NCI-H1417 treated with DMSO at 0.1 percent for 48 hours (cell line): Measurements from ENCODE around the gene TAS2R10.
"Not testable (repeated sequence)": the region's sequence is repeated elsewhere in the genome, so short reads cannot be mapped to it uniquely, and the experiment has no call there.

Experiments used
- DNase-seq: peaks from one replicate; lab custom pipeline; 2025; lab: John Stamatoyannopoulos, UW

TAS2R10 gene

DNA sequence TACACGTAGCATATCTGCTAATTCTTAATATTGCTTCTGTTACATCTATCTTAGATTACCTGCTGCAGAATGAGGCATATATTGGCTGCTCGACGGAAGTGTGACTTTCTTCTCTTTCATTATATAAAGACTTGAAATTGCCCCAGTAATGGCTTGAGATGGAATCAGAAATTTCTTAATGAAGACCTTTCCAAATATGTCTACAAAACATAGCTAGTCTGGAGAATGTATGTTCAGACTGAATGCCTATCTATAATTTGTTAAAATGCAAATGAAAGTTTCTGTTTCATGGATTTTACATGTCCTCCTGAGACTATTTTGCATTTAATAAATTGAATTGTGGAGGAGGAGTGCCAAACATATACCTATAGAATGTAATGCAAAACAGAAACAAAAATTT is at the start of gene TAS2R10:
Gene TAS2R10, minus strand, starts transcription at position 101 of the 400 bp plus-strand sequence. Its CDS starts 89 bp downstream, at position 12.
- no peak for DNase-seq

- no peak for DNase-seq
These were observed 47.2 kb upstream of the TAS2R10 start for GRCh38 chr12:10873378-10873777.

- no peak for DNase-seq
These were observed 41.2 kb upstream of the TAS2R10 start for GRCh38 chr12:10867381-10867780.

DNA sequence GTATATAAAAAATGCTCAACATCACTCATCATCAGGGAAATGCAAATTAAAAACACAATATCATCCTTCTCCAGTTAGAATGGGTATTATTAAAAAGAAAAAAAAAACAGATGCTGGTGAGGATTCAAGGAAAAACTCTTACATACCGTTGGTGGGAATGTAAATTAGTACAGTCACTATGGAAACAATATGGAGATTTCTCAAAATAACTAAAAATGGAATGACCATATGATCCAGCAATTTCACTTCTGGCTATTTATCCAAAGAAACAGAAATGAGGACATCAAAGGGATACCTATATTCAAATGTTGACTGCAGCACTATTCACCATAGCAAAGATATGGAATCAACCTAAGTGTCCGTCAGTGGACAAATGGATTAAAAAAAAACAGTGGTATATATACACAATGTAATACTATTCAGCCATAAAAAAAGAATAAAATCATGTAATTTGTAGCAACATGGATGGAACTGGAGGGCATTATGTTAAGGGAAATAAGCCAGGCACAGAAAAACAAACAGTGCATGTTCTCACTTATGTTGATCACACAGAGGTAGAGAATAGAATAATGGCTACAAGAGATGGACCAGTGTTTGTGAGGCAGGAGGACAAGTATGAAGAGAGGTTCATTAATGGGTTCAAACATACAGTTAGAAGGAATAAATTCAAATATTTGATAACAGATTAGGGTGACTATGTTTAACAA is 37.5 kb upstream of the TAS2R10 start:
- DNase-seq = no peak

GRCh38 chr12:10861366-10861765 is 35.2 kb upstream of the TAS2R10 start:
- DNase-seq = no peak

- DNase-seq = no peak
These were observed 29.6 kb upstream of the TAS2R10 start for GRCh38 chr12:10855807-10856206.

GRCh38 chr12:10853776-10854175 is 27.6 kb upstream of the TAS2R10 start:
- DNase-seq = no peak

DNA sequence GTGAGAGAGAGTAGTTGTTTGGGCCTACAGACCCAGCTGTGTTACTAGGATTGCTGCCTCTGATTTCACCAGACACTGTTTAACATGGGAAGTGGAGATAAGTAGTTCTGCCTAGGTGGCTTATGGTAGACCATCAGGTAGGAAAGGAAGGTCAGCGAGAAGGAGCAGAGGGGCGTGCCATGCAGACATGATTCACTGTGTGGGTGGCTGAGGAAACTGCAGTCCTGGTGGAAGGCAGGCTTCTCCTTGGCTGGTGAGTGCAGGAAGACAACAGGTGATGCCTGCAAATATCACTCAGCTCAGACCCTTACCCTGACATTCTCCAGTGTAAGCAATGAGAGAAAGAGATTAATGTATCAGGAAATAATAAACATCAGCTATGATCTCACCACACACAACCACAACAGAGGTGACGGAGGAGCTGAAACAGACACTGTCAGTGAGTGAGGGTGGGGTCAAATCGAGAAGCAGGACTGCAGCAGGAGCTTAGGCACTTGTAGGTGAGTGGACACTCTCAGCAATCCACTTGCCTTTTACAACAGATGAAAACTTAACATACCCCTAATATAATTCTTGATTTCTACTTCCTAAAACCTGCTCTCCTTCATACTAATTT is 25.2 kb upstream of the TAS2R10 start:
- no peak for DNase-seq

GRCh38 chr12:10849425-10849878 is 23.3 kb upstream of the TAS2R10 start, which contains the start of gene PRR4:
TSS of gene PRR4 (minus strand) at chr12:10849475. CDS start at chr12:10849437, 38 bp downstream.
- DNase-seq = no peak

GRCh38 chr12:10847744-10848143 is 21.6 kb upstream of the TAS2R10 start:
- no peak for DNase-seq

GRCh38 chr12:10842862-10843261 is 16.7 kb upstream of the TAS2R10 start:
- no peak for DNase-seq

GRCh38 chr12:10838461-10838860 is 12.3 kb upstream of the TAS2R10 start:
- DNase-seq = no peak

- DNase-seq = no peak
These were observed 3.8 kb upstream of the TAS2R10 start for GRCh38 chr12:10829994-10830393.

DNA sequence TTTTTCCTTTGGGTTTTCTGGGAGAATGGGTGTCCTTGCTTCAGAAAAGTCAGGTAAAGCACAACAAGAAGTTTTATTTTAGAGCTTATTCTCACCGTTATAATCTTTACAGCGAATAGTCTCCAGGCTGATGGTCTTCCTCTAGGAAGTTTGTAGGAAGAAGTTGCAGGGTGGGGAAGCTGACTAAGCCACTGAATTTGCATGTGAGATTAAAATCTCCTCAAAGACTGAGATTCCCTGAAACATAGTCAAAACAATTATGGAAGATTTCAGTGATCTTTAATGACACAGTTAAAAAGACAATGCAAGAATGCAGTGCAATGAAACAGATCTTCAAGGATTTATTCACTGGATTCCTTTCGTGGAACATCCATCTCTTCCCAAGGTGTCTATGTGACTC is 1.2 kb downstream of the TAS2R10 start:
- DNase-seq = no peak

GRCh38 chr12:10811883-10812536 is 14.1 kb downstream of the TAS2R10 start:
- DNase-seq = no peak

- DNase-seq = no peak
These were observed 16.1 kb downstream of the TAS2R10 start, which contains the start of gene TAS2R9 for GRCh38 chr12:10810068-10810467. TSS of gene TAS2R9 (minus strand) at chr12:10810168. CDS start at chr12:10810075, 93 bp downstream.

GRCh38 chr12:10807186-10807585 is 19.0 kb downstream of the TAS2R10 start, which contains the start of gene TAS2R8:
TSS of gene TAS2R8 (minus strand) at chr12:10807286. CDS start at chr12:10806980, 306 bp downstream.
- DNase-seq = no peak

DNA sequence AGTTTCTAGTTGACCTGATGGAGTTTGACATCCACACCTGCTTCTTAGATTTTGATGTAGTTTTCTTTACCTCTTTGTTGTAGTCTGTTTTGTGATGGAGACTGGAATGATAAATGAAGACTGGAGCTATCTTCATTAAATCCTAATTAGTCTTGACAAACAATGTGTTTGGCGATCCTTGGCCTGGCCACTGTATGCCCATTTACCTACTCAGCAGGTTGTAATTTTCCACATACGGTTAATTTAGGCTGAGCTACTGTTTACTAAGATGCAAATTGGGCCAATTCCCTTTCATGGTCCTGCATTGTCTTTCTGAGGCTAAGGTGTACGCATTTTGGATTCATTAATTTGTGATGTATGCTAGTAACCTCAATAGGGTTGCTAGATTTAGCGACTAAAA is 23.6 kb downstream of the TAS2R10 start, which contains the start of gene TAS2R7:
Gene TAS2R7, minus strand, starts transcription at position 41 of the 400 bp plus-strand sequence. CDS start 57 bp downstream, outside the sequence.
- DNase-seq = no peak

GRCh38 chr12:10801741-10802140 is 24.4 kb downstream of the TAS2R10 start:
- no peak for DNase-seq

DNA sequence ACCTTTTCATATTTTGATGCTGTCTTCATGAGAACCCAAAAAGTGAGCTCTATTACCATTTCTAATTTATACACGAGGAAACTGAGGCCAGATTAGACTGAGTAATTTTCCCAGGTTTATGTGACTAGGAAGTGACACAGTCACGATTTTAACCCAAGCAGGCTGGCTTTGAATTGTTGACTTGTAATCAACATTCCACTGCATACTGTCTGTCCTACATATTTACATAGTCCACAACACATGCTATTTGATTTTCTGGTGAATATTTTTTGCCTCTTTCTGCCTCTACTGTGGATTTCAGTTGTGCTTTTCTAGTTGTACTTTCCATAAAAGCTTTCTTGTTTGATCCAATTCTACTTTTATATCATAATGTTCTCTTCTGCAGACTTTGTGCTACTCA is 31.9 kb downstream of the TAS2R10 start:
- DNase-seq = no peak

DNA sequence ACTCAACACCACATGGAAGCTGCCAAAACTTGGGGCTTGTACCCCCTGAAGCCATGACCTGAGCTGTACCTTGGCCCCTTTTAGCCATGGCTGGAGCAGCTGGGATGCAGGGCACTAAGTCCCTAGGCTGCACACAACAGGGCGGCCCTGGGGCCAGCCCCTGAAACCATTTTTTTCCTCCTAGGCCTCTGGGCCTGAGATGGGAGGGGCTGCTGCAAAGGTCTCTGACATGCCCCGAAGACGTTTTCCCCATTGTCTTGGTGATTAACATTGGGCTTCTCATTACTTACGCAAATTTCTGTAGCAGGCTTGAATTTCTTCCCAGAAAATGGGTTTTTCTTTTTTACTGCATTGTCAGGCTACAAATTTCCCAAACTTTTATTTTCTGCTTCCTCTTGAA is 34.4 kb downstream of the TAS2R10 start:
- DNase-seq = not testable (repeated sequence)

DNA sequence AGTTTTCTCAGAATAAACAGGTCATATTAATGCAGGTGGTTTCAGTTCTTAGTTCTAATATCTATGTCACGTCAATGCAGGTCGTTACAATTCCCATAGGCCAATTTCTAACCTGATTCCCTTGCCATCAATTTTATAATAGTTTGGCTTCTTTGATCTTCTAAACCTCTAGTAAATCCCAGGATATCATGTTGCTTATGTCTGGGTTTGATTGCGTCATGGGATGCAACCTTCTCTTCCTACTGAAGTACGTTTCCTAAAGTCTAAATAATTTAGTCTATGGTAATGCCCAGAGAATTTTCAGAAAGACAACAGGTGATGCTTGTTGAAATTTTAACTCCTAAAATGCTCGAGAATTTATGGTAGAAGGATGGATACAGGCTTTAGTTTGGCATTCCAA is 42.9 kb downstream of the TAS2R10 start:
- no peak for DNase-seq

DNA sequence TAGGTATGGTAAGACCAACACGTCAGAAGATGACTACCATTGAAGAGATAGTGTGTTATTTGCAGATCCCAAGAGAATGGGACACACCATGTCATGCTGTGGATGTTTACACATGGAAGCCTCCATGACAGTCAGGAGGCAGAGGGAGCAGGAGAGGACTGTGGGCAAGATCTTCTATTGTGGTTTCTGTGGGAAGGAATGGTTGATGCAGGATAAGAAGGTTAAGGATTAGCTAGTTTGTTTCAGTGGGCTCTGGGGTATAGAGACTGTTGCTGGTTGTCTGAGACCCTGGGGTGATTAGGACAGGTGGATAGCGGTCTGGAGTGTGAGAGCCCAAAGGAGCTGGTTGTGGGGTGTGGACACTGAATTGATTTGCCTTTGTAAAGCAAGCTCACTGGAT is 47.1 kb downstream of the TAS2R10 start:
- DNase-seq = no peak
